HepG2 (cell line): ENCODE measurements around the gene EVI5. TPM values are rescaled to one million over a fixed set of nuclear protein-coding genes. Genes with fewer than 3 reads are reported as not detected.

ENCODE experiments used
- ATAC-seq: fragments of 200-7000 bp; cut with Tn5 transposase; 3 replicates; pipeline ENCODE4 v1.9.1; 2020; ENCODE audit warnings: mild to moderate bottlenecking, moderate library complexity
- BruUV-seq: library from RNA; stranded (reverse); fragments of 400-500 nt; replicated peaks from 2 replicates; lab custom pipeline; 2021; lab: Mats Ljungman, UMichigan
- CTCF ChIA-PET: fragments of 300-600 bp; formaldehyde crosslinking; extraction: SDS; loops from one replicate; lab custom pipeline; 2021; ENCODE audit warnings: low total read pairs, inconsistent platforms, low intra/inter-chr PET ratio; lab: Yijun Ruan, JAX
- POLR2A ChIA-PET: fragments of 350-600 bp; sonication (Branson Sonifier 250); formaldehyde crosslinking; loops from one replicate; lab custom pipeline; 2020; ENCODE audit warnings: antibody characterized with exemption, inconsistent platforms; lab: Yijun Ruan, JAX
- DNase-seq: peaks from one replicate; pipeline ENCODE4 v3.0.0-alpha.2; 2015; ENCODE audit warnings: low spot score
- FAIRE-seq: peaks from 3 replicates; lab custom pipeline; 2011; peaks lifted over from hg19 to GRCh38; lab: Jason Lieb, UNC
- H2AFZ ChIP-seq: one replicate; pipeline ENCODE4 v1.6.1; 2011; ENCODE audit warnings: low read length, inconsistent platforms
- H3K27ac ChIP-seq: fragments of 300-600 bp; 3 replicates; pipeline ENCODE4 v1.8.0; 2011; ENCODE audit warnings: mixed run types, mild to moderate bottlenecking, mixed read lengths, low read length, inconsistent platforms; ENCODE audit not compliant: insufficient read depth; ENCODE audit errors: extremely low read length
- H3K27me3 ChIP-seq, 2 experiments: fragments of 200-600 bp in 1 of 2; 2 replicates in 1 of 2; 3 replicates in 1 of 2; pipeline versions ENCODE4 v1.6.0 to v1.8.0; 2011; ENCODE audit warnings: low read length in 2 of 2, mild to moderate bottlenecking in 2 of 2, moderate library complexity in 2 of 2, inconsistent platforms in 1 of 2; ENCODE audit not compliant: insufficient read depth in 2 of 2, control insufficient read depth in 1 of 2
- H3K36me3 ChIP-seq, 2 experiments: fragments of 200-600 bp in 1 of 2; replicated peaks in 1 of 2; 2 replicates in 1 of 2; 3 replicates in 1 of 2; pipeline versions ENCODE4 v1.5.1 to v1.8.0; 2011; ENCODE audit warnings: low read length in 2 of 2, inconsistent platforms in 1 of 2; ENCODE audit not compliant: insufficient read depth in 2 of 2, control insufficient read depth in 1 of 2
- H3K4me1 ChIP-seq: 2 replicates; pipeline ENCODE4 v1.5.1; 2012; ENCODE audit warnings: low read length, inconsistent platforms; ENCODE audit not compliant: insufficient read depth
- H3K4me2 ChIP-seq: 2 replicates; pipeline ENCODE4 v1.6.0; 2011; ENCODE audit warnings: low read depth, low read length, inconsistent platforms
- H3K4me3 ChIP-seq, 3 experiments: fragments of 200-600 bp in 1 of 3; sonication (generic), shearing (Covaris generic) in 1 of 3; replicated peaks in 1 of 3; 2 replicates each; pipeline ENCODE4 v1.5.1; 2011 to 2016; ENCODE audit warnings: low read length in 3 of 3, inconsistent platforms in 2 of 3, low read depth in 2 of 3, mild to moderate bottlenecking in 2 of 3, control low read depth in 1 of 3, mixed read lengths in 1 of 3; ENCODE audit not compliant: insufficient read depth in 1 of 3
- H3K79me2 ChIP-seq: one replicate; pipeline ENCODE4 v1.6.1; 2011; ENCODE audit warnings: low read length, inconsistent platforms; ENCODE audit not compliant: insufficient read depth
- H3K9ac ChIP-seq: 2 replicates; pipeline ENCODE4 v1.6.0; 2011; ENCODE audit warnings: mild to moderate bottlenecking, low read depth, low read length, inconsistent platforms; ENCODE audit not compliant: insufficient read depth
- H3K9me3 ChIP-seq: 2 replicates; pipeline ENCODE4 v1.5.1; 2012; ENCODE audit warnings: mild to moderate bottlenecking, low read length
- H4K20me1 ChIP-seq: 2 replicates; pipeline ENCODE4 v1.6.0; 2011; ENCODE audit warnings: inconsistent platforms, mild to moderate bottlenecking, low read length, moderate library complexity; ENCODE audit not compliant: insufficient read depth
- GATAD1 ChIP-seq: IDR thresholded peaks from 2 replicates; pipeline ENCODE4 v1.6.1; 2016; ENCODE audit warnings: missing genetic modification reagents, missing compliant biosample characterization
- HOXA5 ChIP-seq: sonication (generic); formaldehyde crosslinking; IDR thresholded peaks from 2 replicates; pipeline ENCODE4 v1.4.0; 2020; ENCODE audit warnings: missing genetic modification reagents
- MYNN ChIP-seq: sonication (generic); formaldehyde crosslinking; IDR thresholded peaks from 2 replicates; pipeline ENCODE4 v1.4.0; 2020; ENCODE audit warnings: mild to moderate bottlenecking, low read depth, missing genetic modification reagents
- NFATC3 ChIP-seq: sonication (generic); formaldehyde crosslinking; IDR thresholded peaks from 2 replicates; pipeline ENCODE4 v1.5.1; 2020; ENCODE audit warnings: mild to moderate bottlenecking, missing genetic modification reagents
- PAF1 ChIP-seq: IDR thresholded peaks from 2 replicates; pipeline ENCODE4 v1.6.1; 2016; ENCODE audit warnings: missing genetic modification reagents, missing compliant biosample characterization
- RERE ChIP-seq: IDR thresholded peaks from 2 replicates; pipeline ENCODE4 v1.6.1; 2016; ENCODE audit warnings: low read depth, missing genetic modification reagents, missing compliant biosample characterization
- RFXAP ChIP-seq: sonication (generic); formaldehyde crosslinking; IDR thresholded peaks from 2 replicates; pipeline ENCODE4 v1.4.0; 2020; ENCODE audit warnings: missing genetic modification reagents, borderline replicate concordance
- SRSF4 ChIP-seq: fragments of 200-400 bp; formaldehyde crosslinking; IDR thresholded peaks from one replicate; pipeline ENCODE4 v1.6.1; 2018; ENCODE audit warnings: mild to moderate bottlenecking, low read depth, low read length, moderate library complexity; ENCODE audit not compliant: poor library complexity, severe bottlenecking
- ZBTB43 ChIP-seq: sonication (generic); formaldehyde crosslinking; conservative IDR thresholded peaks from 2 replicates; pipeline ENCODE4 v1.4.0; 2020; ENCODE audit warnings: missing genetic modification reagents
- ZFX ChIP-seq: sonication (generic); formaldehyde crosslinking; IDR thresholded peaks from 2 replicates; pipeline ENCODE4 v1.4.0; 2020; ENCODE audit warnings: mild to moderate bottlenecking, low read depth, missing genetic modification reagents, moderate library complexity
- ZNF350 ChIP-seq: sonication (generic); formaldehyde crosslinking; IDR thresholded peaks from 2 replicates; pipeline ENCODE4 v1.4.0; 2020; ENCODE audit warnings: mild to moderate bottlenecking, low read depth, missing genetic modification reagents, borderline replicate concordance
- ZNF556 ChIP-seq: sonication (generic); formaldehyde crosslinking; IDR thresholded peaks from 2 replicates; pipeline ENCODE4 v1.4.0; 2020; ENCODE audit warnings: mild to moderate bottlenecking, missing genetic modification reagents, borderline replicate concordance
- ZNF569 ChIP-seq: sonication (generic); formaldehyde crosslinking; IDR thresholded peaks from 2 replicates; pipeline ENCODE4 v1.5.0; 2020; ENCODE audit warnings: mild to moderate bottlenecking, missing genetic modification reagents, moderate library complexity, borderline replicate concordance
- ZNF670 ChIP-seq: sonication (generic); formaldehyde crosslinking; IDR thresholded peaks from 2 replicates; pipeline ENCODE4 v1.8.0; 2022; ENCODE audit warnings: mild to moderate bottlenecking, missing genetic modification reagents, borderline replicate concordance
- ZNF713 ChIP-seq: sonication (generic); formaldehyde crosslinking; IDR thresholded peaks from 2 replicates; pipeline ENCODE4 v1.4.0; 2020; ENCODE audit warnings: mild to moderate bottlenecking, missing genetic modification reagents
- whole genome bisulfite sequencing: methylation state at CpG from one replicate; pipeline ENCODE4 v1.1.6; 2017; ENCODE audit warnings: low lambda C conversion rate; 5-methylcytosine and 5-hydroxymethylcytosine counted together
- in situ Hi-C: cut with HindIII; loops from 2 replicates; pipeline ENCODE4 v1.10.0; 2017; ENCODE audit warnings: low pct_unique_long_range_greater_than_20kb; ENCODE audit not compliant: extremely low pct_ligation_motif_present
- intact Hi-C: fragments of 100-400 bp; cut with micrococcal nuclease; formaldehyde crosslinking; loops from one replicate; pipeline ENCODE4 v1.10.0; 2022; ENCODE audit not compliant: unreplicated experiment
- polyA plus RNA-seq, 8 experiments: library from polyadenylated mRNA; depleted of rRNA in 3 of 8; stranded (reverse) in 7 of 8; unstranded in 1 of 8; fragments of >200 nt; fragmentation: Illumina TruSeq in 4 of 8; extraction: Trizol in 4 of 8; gene quantifications; 2 replicates each; pipeline versions ENCODE4 v1.2.1 to v1.2.3, GENCODE V29; 2011 to 2016; ENCODE audit warnings: low read depth in 4 of 8, missing spikeins in 1 of 8, mixed read lengths in 1 of 8; ENCODE audit not compliant: insufficient read depth in 1 of 8
- total RNA-seq, 5 experiments: library from RNA; depleted of rRNA; stranded (reverse); fragments of >200 nt; fragmentation: Illumina TruSeq; extraction: Trizol; gene quantifications; 2 replicates each; pipeline ENCODE4 v1.2.3, GENCODE V29; 2016; ENCODE audit warnings: low read depth in 1 of 5

The EVI5 gene
- total and polyA plus RNA-seq, 2 of the 13 experiments (the other 11 are each of a cell fraction or from before 2014, with no cell fraction given): 4.0 to 12.6 TPM

DNA sequence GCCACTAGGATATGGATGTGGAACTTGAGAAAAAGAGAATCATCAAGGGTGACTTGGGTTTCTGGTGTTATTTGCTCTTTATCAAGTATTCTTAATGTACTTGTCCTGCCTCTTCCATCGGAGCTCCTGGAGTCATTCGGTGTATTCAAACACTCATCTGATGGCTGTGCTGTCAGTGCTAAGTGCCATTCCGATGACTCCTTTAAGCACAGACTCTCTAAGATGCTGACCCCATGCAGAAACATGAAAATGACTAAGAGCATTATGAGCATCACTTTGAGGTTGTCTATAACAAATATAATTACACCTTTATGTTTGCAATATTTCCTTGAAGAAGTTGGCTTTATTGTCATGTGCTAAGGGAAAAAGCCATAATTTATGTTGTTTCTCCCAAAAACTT lies 35.6 kb upstream of the EVI5 start:
- intact Hi-C loops (no loop called here), in situ Hi-C loops (no loop called here)
- no peaks in the 10 kb centered on the region for H3K9me3 ChIP-seq
- H3K4me3 ChIP-seq: no peak overlapping the region
- BruUV-seq: no TSS peak
- no peak for ATAC-seq
- DNase-seq: no peak
- H3K4me1 ChIP-seq: peaks cover 65% of the 10 kb centered on the region
- H3K36me3 ChIP-seq: no peaks in the 10 kb centered on the region
- no peaks in the 10 kb centered on the region for H3K79me2 ChIP-seq
- H3K27ac ChIP-seq: no peak overlapping the region
- H3K9ac ChIP-seq: no peak overlapping the region
- WGBS: 83% methylated on average over 3 of the region's 3 CpGs
- no peaks in the 10 kb centered on the region for H4K20me1 ChIP-seq
- H3K4me2 ChIP-seq: no peak overlapping the region
- H3K27me3 ChIP-seq: no peaks in the 10 kb centered on the region
- ChIA-PET CTCF (no interaction called here), POLR2A (no interaction called here)
- no peak for FAIRE-seq
- no peak overlapping the region for H2AFZ ChIP-seq
- TF ChIP-seq PAF1 (CRISPR knock-in tag) (no peak), RERE (no peak), ZNF556 (CRISPR knock-in tag) (no peak), RFXAP (CRISPR knock-in tag) (no peak), ZBTB43 (CRISPR knock-in tag) (no peak), GATAD1 (CRISPR knock-in tag) (no peak), ZNF670 (no peak), SRSF4 (no peak), ZNF350 (CRISPR knock-in tag) (no peak), NFATC3 (CRISPR knock-in tag) (no peak), MYNN (CRISPR knock-in tag) (no peak), ZNF569 (CRISPR knock-in tag) (no peak), HOXA5 (no peak), ZNF713 (CRISPR knock-in tag) (no peak), ZFX (no peak)
